ENCODE measurements around the gene TEX14.

GRCh38 chr17:58618336-58618735 is 73.5 kb downstream of the TEX14 start:
- TF ChIP-seq CTCF (IDR thresholded peaks at IDR 0.05) (no peak), USF1 (IDR thresholded peaks at IDR 0.05; ENCODE audit: borderline replicate concordance, low read depth) (no peak), REST (IDR thresholded peaks at IDR 0.05; ENCODE audit: low read depth, low read length) (no peak)

All from SK-N-SH (cell line).